GM12878 (cell line): ENCODE results near the gene TBC1D9B. TPM values are rescaled to one million over a fixed set of nuclear protein-coding genes. Genes with fewer than 3 reads are reported as not detected.
A peak's percentile ranks its signal among the peaks of the same experiment; 100 is the strongest.

Experiments
- CREB1 ChIP-seq: IDR thresholded peaks from 2 replicates; pipeline ENCODE4 v1.6.1; 2012; ENCODE audit warnings: low read depth, mild to moderate bottlenecking, inconsistent platforms
- HDAC6 ChIP-seq: fragments of 200-600 bp; sonication (generic); IDR thresholded peaks from one replicate; pipeline ENCODE4 v1.8.0; 2017; ENCODE audit warnings: antibody characterized with exemption; ENCODE audit not compliant: unreplicated experiment
- HDGF ChIP-seq: fragments of 450-650 bp; IDR thresholded peaks from 2 replicates; pipeline ENCODE4 v1.6.1; 2016; ENCODE audit warnings: antibody characterized with exemption
- IKZF2 ChIP-seq, 2 experiments: fragments of 450-650 bp; IDR thresholded peaks; 2 replicates each; pipeline ENCODE4 v1.6.1; 2017; ENCODE audit warnings: mild to moderate bottlenecking in 2 of 2, moderate library complexity in 2 of 2
- MXI1 ChIP-seq: fragments of 150-350 bp; IDR thresholded peaks from 2 replicates; pipeline ENCODE4 v1.6.1; 2011; ENCODE audit warnings: low read depth, mild to moderate bottlenecking, inconsistent platforms, low read length, improper control_type of control experiment
- NBN ChIP-seq: fragments of 450-650 bp; IDR thresholded peaks from 2 replicates; pipeline ENCODE4 v1.6.1; 2016
- NRF1 ChIP-seq: conservative IDR thresholded peaks from 2 replicates; pipeline ENCODE4 v1.6.1; 2011; ENCODE audit warnings: mild to moderate bottlenecking, low read depth, low read length, improper control_type of control experiment
- PML ChIP-seq: IDR thresholded peaks from 2 replicates; pipeline ENCODE4 v1.6.1; 2012; ENCODE audit warnings: low read length, inconsistent platforms
- RCOR1 ChIP-seq: conservative IDR thresholded peaks from 2 replicates; pipeline ENCODE4 v1.6.1; 2012; ENCODE audit warnings: low read depth, low read length, improper control_type of control experiment
- RFX5 ChIP-seq: IDR thresholded peaks from 2 replicates; pipeline ENCODE4 v1.6.1; 2011; ENCODE audit warnings: low read depth, low read length, improper control_type of control experiment
- STAT3 ChIP-seq: IDR thresholded peaks from 2 replicates; pipeline ENCODE4 v1.6.1; 2011; ENCODE audit warnings: low read depth, low read length, improper control_type of control experiment
- TCF12 ChIP-seq: IDR thresholded peaks from 2 replicates; pipeline ENCODE4 v1.6.1; 2011; ENCODE audit warnings: low read depth, mild to moderate bottlenecking, low read length
- YY1 ChIP-seq: IDR thresholded peaks from 2 replicates; pipeline ENCODE4 v1.6.1; 2011; ENCODE audit warnings: low read depth, mild to moderate bottlenecking, low read length
- ZBED1 ChIP-seq: IDR thresholded peaks from 2 replicates; pipeline ENCODE4 v1.6.1; 2016; ENCODE audit warnings: borderline replicate concordance
- ZBTB11 ChIP-seq: fragments of 450-650 bp; formaldehyde crosslinking; IDR thresholded peaks from 2 replicates; pipeline ENCODE4 v1.5.0; 2022; ENCODE audit warnings: mild to moderate bottlenecking, missing genetic modification characterization
- ZZZ3 ChIP-seq: IDR thresholded peaks from 2 replicates; pipeline ENCODE4 v1.6.1; 2011; ENCODE audit warnings: low read depth; ENCODE audit not compliant: control insufficient read depth, insufficient read length
- polyA plus RNA-seq, 11 experiments: library from polyadenylated mRNA; depleted of rRNA in 4 of 11; unstranded in 6 of 11; stranded (reverse) in 5 of 11; fragments of >200 nt; fragmentation: Nextera tagmentation in 4 of 11; fragmentation: Illumina TruSeq in 1 of 11; extraction: Ambion mirVana in 4 of 11; extraction: Trizol in 1 of 11; gene quantifications; 1 replicate in 1 of 11; 2 replicates in 10 of 11; pipeline versions ENCODE4 v1.2.1 to v1.2.3, GENCODE V29; 2011 to 2016; ENCODE audit warnings: inconsistent platforms in 2 of 11, missing spikeins in 2 of 11, low read depth in 1 of 11
- total RNA-seq, 4 experiments: library from RNA; depleted of rRNA in 3 of 4; stranded (reverse); fragments of >200 nt in 3 of 4; fragmentation: Illumina TruSeq in 1 of 4; extraction: Trizol in 1 of 4; gene quantifications; 2 replicates each; pipeline versions ENCODE4 v1.2.1 to v1.2.3, GENCODE V29; 2013 to 2021
- TF ChIP-seq, protein P1 (sequence below): fragments of 450-650 bp; IDR thresholded peaks from 2 replicates; pipeline ENCODE4 v1.6.1; 2016; ENCODE audit warnings: mild to moderate bottlenecking
- TF ChIP-seq, protein P2 (sequence below): IDR thresholded peaks from 2 replicates; pipeline ENCODE4 v1.6.1; 2012; ENCODE audit warnings: improper control_type of control experiment, low read depth, low read length; ENCODE audit not compliant: insufficient replicate concordance

Gene TBC1D9B
- total and polyA plus RNA-seq, 10 of the 15 experiments (the other 5 are each of a cell fraction or from before 2014, with no cell fraction given) = 4.0 to 74.2 (median 34.6) TPM

- TF ChIP-seq TCF12 = 0 out of 2 replicates have a peak, but pooled peaks have one; percentile 31
- 0 out of 2 replicates have a peak, but pooled peaks have one; percentile 23 for TF ChIP-seq CREB1
- peak; percentile 4; the same call in 1 of the 2 replicates for TF ChIP-seq PML
- no peak for TF ChIP-seq RCOR1
- TF ChIP-seq, protein P1, sequence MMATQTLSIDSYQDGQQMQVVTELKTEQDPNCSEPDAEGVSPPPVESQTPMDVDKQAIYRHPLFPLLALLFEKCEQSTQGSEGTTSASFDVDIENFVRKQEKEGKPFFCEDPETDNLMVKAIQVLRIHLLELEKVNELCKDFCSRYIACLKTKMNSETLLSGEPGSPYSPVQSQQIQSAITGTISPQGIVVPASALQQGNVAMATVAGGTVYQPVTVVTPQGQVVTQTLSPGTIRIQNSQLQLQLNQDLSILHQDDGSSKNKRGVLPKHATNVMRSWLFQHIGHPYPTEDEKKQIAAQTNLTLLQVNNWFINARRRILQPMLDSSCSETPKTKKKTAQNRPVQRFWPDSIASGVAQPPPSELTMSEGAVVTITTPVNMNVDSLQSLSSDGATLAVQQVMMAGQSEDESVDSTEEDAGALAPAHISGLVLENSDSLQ = peak; percentile 22; the same call in 1 of the 2 replicates
- TF ChIP-seq ZBTB11 (CRISPR knock-in tag) = no peak
- no peak for TF ChIP-seq HDAC6
- TF ChIP-seq, protein P2, sequence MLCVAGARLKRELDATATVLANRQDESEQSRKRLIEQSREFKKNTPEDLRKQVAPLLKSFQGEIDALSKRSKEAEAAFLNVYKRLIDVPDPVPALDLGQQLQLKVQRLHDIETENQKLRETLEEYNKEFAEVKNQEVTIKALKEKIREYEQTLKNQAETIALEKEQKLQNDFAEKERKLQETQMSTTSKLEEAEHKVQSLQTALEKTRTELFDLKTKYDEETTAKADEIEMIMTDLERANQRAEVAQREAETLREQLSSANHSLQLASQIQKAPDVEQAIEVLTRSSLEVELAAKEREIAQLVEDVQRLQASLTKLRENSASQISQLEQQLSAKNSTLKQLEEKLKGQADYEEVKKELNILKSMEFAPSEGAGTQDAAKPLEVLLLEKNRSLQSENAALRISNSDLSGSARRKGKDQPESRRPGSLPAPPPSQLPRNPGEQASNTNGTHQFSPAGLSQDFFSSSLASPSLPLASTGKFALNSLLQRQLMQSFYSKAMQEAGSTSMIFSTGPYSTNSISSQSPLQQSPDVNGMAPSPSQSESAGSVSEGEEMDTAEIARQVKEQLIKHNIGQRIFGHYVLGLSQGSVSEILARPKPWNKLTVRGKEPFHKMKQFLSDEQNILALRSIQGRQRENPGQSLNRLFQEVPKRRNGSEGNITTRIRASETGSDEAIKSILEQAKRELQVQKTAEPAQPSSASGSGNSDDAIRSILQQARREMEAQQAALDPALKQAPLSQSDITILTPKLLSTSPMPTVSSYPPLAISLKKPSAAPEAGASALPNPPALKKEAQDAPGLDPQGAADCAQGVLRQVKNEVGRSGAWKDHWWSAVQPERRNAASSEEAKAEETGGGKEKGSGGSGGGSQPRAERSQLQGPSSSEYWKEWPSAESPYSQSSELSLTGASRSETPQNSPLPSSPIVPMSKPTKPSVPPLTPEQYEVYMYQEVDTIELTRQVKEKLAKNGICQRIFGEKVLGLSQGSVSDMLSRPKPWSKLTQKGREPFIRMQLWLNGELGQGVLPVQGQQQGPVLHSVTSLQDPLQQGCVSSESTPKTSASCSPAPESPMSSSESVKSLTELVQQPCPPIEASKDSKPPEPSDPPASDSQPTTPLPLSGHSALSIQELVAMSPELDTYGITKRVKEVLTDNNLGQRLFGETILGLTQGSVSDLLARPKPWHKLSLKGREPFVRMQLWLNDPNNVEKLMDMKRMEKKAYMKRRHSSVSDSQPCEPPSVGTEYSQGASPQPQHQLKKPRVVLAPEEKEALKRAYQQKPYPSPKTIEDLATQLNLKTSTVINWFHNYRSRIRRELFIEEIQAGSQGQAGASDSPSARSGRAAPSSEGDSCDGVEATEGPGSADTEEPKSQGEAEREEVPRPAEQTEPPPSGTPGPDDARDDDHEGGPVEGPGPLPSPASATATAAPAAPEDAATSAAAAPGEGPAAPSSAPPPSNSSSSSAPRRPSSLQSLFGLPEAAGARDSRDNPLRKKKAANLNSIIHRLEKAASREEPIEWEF = no peak
- no peak for TF ChIP-seq NRF1
- TF ChIP-seq RFX5 = no peak
- no peak for TF ChIP-seq ZZZ3
- 0 out of 2 replicates have a peak, but pooled peaks have one; percentile 31 for TF ChIP-seq NBN
- no peak; the same call in 1 of the 2 replicates for TF ChIP-seq ZBED1
- peak; percentile 58; the same call in 1 of the 2 replicates for TF ChIP-seq MXI1
- peak; percentile 32; the same call in 1 of the 2 replicates for TF ChIP-seq YY1
- no peak for TF ChIP-seq STAT3
- peak; percentile 87; the same call in 1 of the 2 replicates for TF ChIP-seq HDGF
- no peak for TF ChIP-seq IKZF2 (IDR thresholded peaks at IDR 0.05)
These were observed 86.2 kb downstream of the TBC1D9B start (continued) for GRCh38 chr5:179821298-179822058.
